CD14-positive monocyte (primary cell): Measurements from ENCODE around the gene EPHB6. TPM values are rescaled to one million over a fixed set of nuclear protein-coding genes. Genes with fewer than 3 reads are reported as not detected.

Source experiments
- DNase-seq, 3 donors: peaks; one replicate each; pipeline ENCODE4 v3.0.0-alpha.2; 2011 to 2022
- H2AFZ ChIP-seq: 2 replicates; pipeline ENCODE4 v1.6.0; 2012; ENCODE audit warnings: mild to moderate bottlenecking, low read depth, low read length, inconsistent platforms; ENCODE audit not compliant: insufficient read depth, poor library complexity, severe bottlenecking
- H3K27ac ChIP-seq, 2 donors: 1 replicate in 1 of 2; 2 replicates in 1 of 2; pipeline ENCODE4 v1.5.1; 2012 to 2013; ENCODE audit warnings: low read length in 2 of 2, control low read depth in 1 of 2, inconsistent platforms in 1 of 2, low read depth in 1 of 2, mild to moderate bottlenecking in 1 of 2
- H3K27me3 ChIP-seq, 2 donors: one replicate each; pipeline versions ENCODE4 v1.6.0 to v1.6.1; 2011 to 2013; ENCODE audit warnings: low read length in 2 of 2; ENCODE audit not compliant: control insufficient read depth in 2 of 2, insufficient read depth in 2 of 2
- H3K36me3 ChIP-seq, 2 donors: replicated peaks in 1 of 2; 1 replicate in 1 of 2; 2 replicates in 1 of 2; pipeline versions ENCODE4 v1.5.1 to v1.6.1; 2012 to 2013; ENCODE audit warnings: low read length in 2 of 2, control low read depth in 1 of 2, inconsistent platforms in 1 of 2, mild to moderate bottlenecking in 1 of 2; ENCODE audit not compliant: insufficient read depth in 2 of 2, control insufficient read depth in 1 of 2
- H3K4me1 ChIP-seq, 2 donors: 1 replicate in 1 of 2; 2 replicates in 1 of 2; pipeline versions ENCODE4 v1.5.1 to v1.6.1; 2012 to 2013; ENCODE audit warnings: low read length in 2 of 2, control low read depth in 1 of 2, inconsistent platforms in 1 of 2, mild to moderate bottlenecking in 1 of 2, moderate library complexity in 1 of 2; ENCODE audit not compliant: insufficient read depth in 2 of 2, control insufficient read depth in 1 of 2
- H3K4me2 ChIP-seq: replicated peaks from 2 replicates; pipeline ENCODE3; 2012; ENCODE audit warnings: low read length, moderate library complexity, mild to moderate bottlenecking; ENCODE audit not compliant: poor library complexity, severe bottlenecking; ENCODE audit errors: extremely low read depth
- H3K4me3 ChIP-seq, 3 experiments: fragments of 200-600 bp in 1 of 3; sonication (generic) in 1 of 3; replicated peaks in 1 of 3; 1 replicate in 2 of 3; 2 replicates in 1 of 3; pipeline ENCODE4 v1.5.1; 2011 to 2013; ENCODE audit warnings: low read length in 3 of 3, mild to moderate bottlenecking in 3 of 3, control low read depth in 2 of 3, low read depth in 2 of 3, inconsistent platforms in 1 of 3, moderate library complexity in 1 of 3
- H3K79me2 ChIP-seq: 2 replicates; pipeline ENCODE4 v1.6.0; 2012; ENCODE audit warnings: mild to moderate bottlenecking, control low read depth, inconsistent platforms, low read length, moderate library complexity; ENCODE audit not compliant: insufficient read depth
- H3K9ac ChIP-seq: 2 replicates; pipeline ENCODE4 v1.6.0; 2017; ENCODE audit warnings: low read length, mild to moderate bottlenecking; ENCODE audit not compliant: insufficient read depth, poor library complexity, severe bottlenecking
- H3K9me3 ChIP-seq, 2 donors: replicated peaks in 1 of 2; 1 replicate in 1 of 2; 2 replicates in 1 of 2; pipeline versions ENCODE4 v1.5.1 to v1.6.1; 2012 to 2013; ENCODE audit warnings: low read length in 2 of 2, control low read depth in 1 of 2; ENCODE audit not compliant: control insufficient read depth in 1 of 2, insufficient read depth in 1 of 2
- H4K20me1 ChIP-seq: 2 replicates; pipeline ENCODE4 v1.6.0; 2012; ENCODE audit warnings: mild to moderate bottlenecking, low read length, control low read depth, moderate library complexity; ENCODE audit not compliant: insufficient read depth
- H3K27ac Mint-ChIP-seq, 7 donors: one replicate each; pipeline ENCODE4 v1.8.0; 2020; ENCODE audit warnings: mild to moderate bottlenecking in 7 of 7, mixed read lengths in 7 of 7, moderate library complexity in 6 of 7, inconsistent platforms in 2 of 7
- H3K27me3 Mint-ChIP-seq, 3 donors: one replicate each; pipeline ENCODE4 v1.8.0; 2021 to 2022; ENCODE audit warnings: low read depth in 3 of 3, mild to moderate bottlenecking in 3 of 3, mixed read lengths in 3 of 3, moderate library complexity in 3 of 3, inconsistent platforms in 1 of 3
- H3K36me3 Mint-ChIP-seq, 2 donors: one replicate each; pipeline ENCODE4 v1.8.0; 2020; ENCODE audit warnings: mixed read lengths in 2 of 2, inconsistent platforms in 1 of 2, mild to moderate bottlenecking in 1 of 2
- H3K4me1 Mint-ChIP-seq: one replicate; pipeline ENCODE4 v1.8.0; 2020; ENCODE audit warnings: mild to moderate bottlenecking, mixed read lengths
- H3K4me3 Mint-ChIP-seq, 2 donors: one replicate each; pipeline ENCODE4 v1.8.0; 2020; ENCODE audit warnings: mild to moderate bottlenecking in 2 of 2, mixed read lengths in 2 of 2, moderate library complexity in 1 of 2
- H3K9me3 Mint-ChIP-seq, 7 donors: one replicate each; pipeline ENCODE4 v1.8.0; 2020 to 2022; ENCODE audit warnings: mixed read lengths in 7 of 7, mild to moderate bottlenecking in 6 of 7, moderate library complexity in 6 of 7, inconsistent platforms in 2 of 7
- CTCF ChIP-seq: fragments of 200-600 bp; IDR thresholded peaks from one replicate; pipeline ENCODE4 v1.8.0; 2022; ENCODE audit warnings: antibody characterized with exemption, mild to moderate bottlenecking
- WGBS: methylation state at CpG from one replicate; pipeline ENCODE4 v1.1.5; 2013; ENCODE audit warnings: missing lambda C conversion rate; ENCODE audit not compliant: insufficient coverage; 5-methylcytosine and 5-hydroxymethylcytosine counted together
- intact Hi-C, 2 donors: fragments of 100-400 bp; cut with micrococcal nuclease; formaldehyde crosslinking; loops; one replicate each; pipeline versions ENCODE4 v1.15.0 to v1.15.1; 2023
- polyA plus RNA-seq, 3 donors: library from polyadenylated mRNA; depleted of rRNA in 1 of 3; unstranded in 2 of 3; stranded (reverse) in 1 of 3; fragments of 300-500 nt in 2 of 3; fragments of >200 nt in 1 of 3; fragmentation: Illumina TruSeq in 2 of 3; gene quantifications; 1 replicate in 2 of 3; 2 replicates in 1 of 3; pipeline ENCODE4 v1.2.3, GENCODE V29; 2012 to 2021

The EPHB6 gene
- polyA plus RNA-seq, 3 donors, result 7.9 to 18.2 (median 9.3) TPM

DNA sequence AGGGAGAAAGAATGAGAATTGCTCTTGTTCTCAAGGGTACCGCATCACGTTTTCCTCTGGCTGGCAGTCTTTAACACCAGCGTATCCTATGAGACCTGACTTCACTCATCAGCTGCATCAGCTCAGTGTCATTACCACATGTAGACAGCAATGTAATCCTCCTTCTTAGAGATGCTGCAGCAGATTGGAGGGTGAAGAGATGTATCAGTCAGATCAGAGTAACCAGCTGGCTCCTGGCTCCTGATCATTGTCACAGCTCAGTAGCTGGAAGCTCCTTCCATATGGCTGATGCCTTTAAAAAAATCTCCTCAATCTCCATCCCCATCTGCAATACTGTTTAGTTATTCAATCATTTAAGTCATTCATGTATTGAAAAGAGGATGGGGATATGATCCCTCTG, 39.7 kb upstream of the EPHB6 start:
- Mint-ChIP-seq H3K4me3 (no peak overlapping the region), H3K9me3 (peaks cover 0 to 2% (median 0%) of the 10 kb centered on the region in 7 donors), H3K4me1 (no peaks in the 10 kb centered on the region), H3K27ac (no peak overlapping the region), H3K27me3 (peaks cover 0 to 4% (median 4%) of the 10 kb centered on the region in 3 donors), H3K36me3 (no peaks in the 10 kb centered on the region)
- Histone ChIP-seq H3K9me3 (no peaks in the 10 kb centered on the region), H3K36me3 (no peaks in the 10 kb centered on the region), H3K27ac (no peak overlapping the region), H3K79me2 (no peaks in the 10 kb centered on the region), H3K9ac (no peak overlapping the region), H3K27me3 (peaks cover 0 to 4% of the 10 kb centered on the region in 2 donors), H3K4me3 (no peak overlapping the region), H3K4me1 (no peaks in the 10 kb centered on the region), H2AFZ (no peak overlapping the region), H4K20me1 (no peaks in the 10 kb centered on the region), H3K4me2 (no peak overlapping the region)
- DNase-seq, result no peak
- no CpG with 5 or more reads among the region's 3 CpGs for WGBS
- TF ChIP-seq CTCF, result no peak
- intact Hi-C loops, result no loop called here

DNA sequence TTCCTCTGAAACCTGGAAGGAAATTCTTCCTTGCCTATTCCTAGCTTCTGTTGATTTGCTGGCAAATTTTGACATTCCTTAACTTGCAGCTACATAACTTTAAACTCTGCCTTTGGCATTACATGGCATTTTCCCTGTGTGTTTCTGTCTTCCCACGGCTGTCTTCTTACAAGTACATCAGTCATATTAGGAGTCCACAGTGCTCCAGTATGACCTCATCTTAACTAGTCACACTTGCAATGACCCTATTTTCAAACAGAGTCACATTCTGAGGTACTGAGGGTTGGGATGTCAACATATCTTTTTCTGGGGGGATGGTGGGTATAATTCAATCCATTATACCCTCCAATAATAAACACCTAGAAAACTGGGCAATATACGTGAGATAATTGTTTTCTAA, 37.4 kb upstream of the EPHB6 start:
- intact Hi-C loops, result no loop called here
- Histone ChIP-seq H4K20me1 (no peaks in the 10 kb centered on the region), H3K4me1 (no peaks in the 10 kb centered on the region), H3K4me2 (no peak overlapping the region), H3K36me3 (no peaks in the 10 kb centered on the region), H3K9me3 (no peaks in the 10 kb centered on the region), H3K79me2 (no peaks in the 10 kb centered on the region), H3K27ac (no peak overlapping the region), H2AFZ (no peak overlapping the region), H3K27me3 (peaks cover 0 to 3% of the 10 kb centered on the region in 2 donors), H3K4me3 (no peak overlapping the region), H3K9ac (no peak overlapping the region)
- H3K4me3 Mint-ChIP-seq, result no peak overlapping the region
- H3K27me3 Mint-ChIP-seq, result peaks cover 2 to 5% (median 4%) of the 10 kb centered on the region in 3 donors
- H3K36me3 Mint-ChIP-seq, result no peaks in the 10 kb centered on the region
- H3K27ac Mint-ChIP-seq, result no peak overlapping the region
- peaks cover 0 to 2% (median 0%) of the 10 kb centered on the region in 7 donors for H3K9me3 Mint-ChIP-seq
- no peaks in the 10 kb centered on the region for H3K4me1 Mint-ChIP-seq
- 89% methylated on average over 1 of the region's 2 CpGs for WGBS
- TF ChIP-seq CTCF, result no peak
- no peak for DNase-seq
